ENCODE data around the gene ITGA8.
"Not testable (repeated sequence)": the region's sequence is repeated elsewhere in the genome, so short reads cannot be mapped to it uniquely, and the experiment has no call there.

The ITGA8 gene

GRCh38 chr10:15494850-15495506 lies 224.7 kb downstream of the ITGA8 start:
- no peak for DNase-seq (ENCODE audit: low read depth)

- DNase-seq (ENCODE audit: low read depth) = no peak
Observed at GRCh38 chr10:15491856-15492642, 227.7 kb downstream of the ITGA8 start.

GRCh38 chr10:15489431-15489830 lies 230.3 kb downstream of the ITGA8 start:
- no peak for DNase-seq (ENCODE audit: low read depth)

DNA sequence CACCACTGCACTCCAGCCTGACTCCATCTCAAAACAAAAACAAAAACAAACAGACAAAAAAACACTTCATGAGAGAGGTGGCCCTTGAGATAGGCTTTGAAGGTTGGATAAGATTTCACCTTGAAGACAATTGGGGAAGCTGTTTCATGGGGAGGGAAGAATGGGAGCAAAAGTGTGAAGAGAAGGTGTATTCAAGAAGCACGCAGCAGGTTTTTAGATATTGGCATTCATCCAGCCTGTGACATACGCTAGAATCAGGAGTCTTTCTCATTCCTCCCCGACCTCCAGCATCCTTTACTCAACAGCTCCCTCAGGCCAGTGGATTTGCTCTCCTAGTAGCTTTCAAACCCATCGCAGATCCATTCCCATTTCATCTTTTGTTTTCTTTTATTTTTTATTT lies 232.3 kb downstream of the ITGA8 start:
- DNase-seq (ENCODE audit: low read depth) = no peak

- no peak for DNase-seq (ENCODE audit: low read depth)
Observed at GRCh38 chr10:15486404-15486803, 233.3 kb downstream of the ITGA8 start.

DNA sequence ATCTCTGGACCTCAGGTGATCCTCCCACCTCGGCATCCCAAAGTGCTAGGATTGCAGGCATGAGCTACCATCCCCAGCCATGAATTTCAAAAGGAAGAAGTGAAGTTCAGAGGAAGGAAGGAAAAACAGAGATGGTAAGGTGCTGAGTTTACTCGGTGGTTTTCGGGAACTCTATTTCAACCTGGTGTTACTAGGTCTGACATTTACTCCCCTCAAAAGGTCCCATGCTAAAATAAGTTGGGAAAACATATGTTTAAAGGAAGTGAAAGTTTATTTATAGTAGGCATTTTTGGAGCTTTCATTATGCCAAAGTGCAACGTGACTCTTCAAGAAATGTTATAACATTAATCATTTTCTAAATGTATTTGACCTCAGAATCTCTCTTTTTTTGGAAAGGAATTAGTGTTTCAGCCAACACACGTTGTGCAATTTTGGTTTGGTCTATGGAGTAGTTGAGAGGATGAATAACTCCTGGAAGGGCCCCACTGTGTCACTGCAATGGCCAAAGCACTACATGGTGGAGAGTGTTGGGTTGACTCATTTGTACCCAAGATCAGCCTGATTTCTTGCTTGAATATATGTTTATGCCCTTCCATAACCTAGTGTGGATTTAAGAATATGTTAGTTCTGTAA lies 233.9 kb downstream of the ITGA8 start:
- DNase-seq (ENCODE audit: low read depth) = no peak

GRCh38 chr10:15485027-15485426 lies 234.7 kb downstream of the ITGA8 start:
- no peak for DNase-seq (ENCODE audit: low read depth)

- DNase-seq (ENCODE audit: low read depth) = no peak
Observed at GRCh38 chr10:15484128-15484527, 235.6 kb downstream of the ITGA8 start.

GRCh38 chr10:15483215-15484075 lies 236.3 kb downstream of the ITGA8 start:
- DNase-seq (ENCODE audit: low read depth) = no peak

- DNase-seq (ENCODE audit: low read depth) = no peak
Observed at GRCh38 chr10:15482156-15482555, 237.6 kb downstream of the ITGA8 start.

- no peak for DNase-seq (ENCODE audit: low read depth)
Observed at GRCh38 chr10:15478950-15479349, 240.8 kb downstream of the ITGA8 start.

GRCh38 chr10:15478429-15478828 lies 241.3 kb downstream of the ITGA8 start:
- no peak for DNase-seq (ENCODE audit: low read depth)

GRCh38 chr10:15476337-15476736 lies 243.4 kb downstream of the ITGA8 start:
- DNase-seq (ENCODE audit: low read depth) = no peak

- not testable (repeated sequence) for DNase-seq (ENCODE audit: low read depth)
Observed at GRCh38 chr10:15475439-15475838, 244.3 kb downstream of the ITGA8 start.

GRCh38 chr10:15474671-15475070 lies 245.1 kb downstream of the ITGA8 start:
- no peak for DNase-seq (ENCODE audit: low read depth)

- DNase-seq (ENCODE audit: low read depth) = no peak
Observed at GRCh38 chr10:15473396-15473767, 246.3 kb downstream of the ITGA8 start.

DNA sequence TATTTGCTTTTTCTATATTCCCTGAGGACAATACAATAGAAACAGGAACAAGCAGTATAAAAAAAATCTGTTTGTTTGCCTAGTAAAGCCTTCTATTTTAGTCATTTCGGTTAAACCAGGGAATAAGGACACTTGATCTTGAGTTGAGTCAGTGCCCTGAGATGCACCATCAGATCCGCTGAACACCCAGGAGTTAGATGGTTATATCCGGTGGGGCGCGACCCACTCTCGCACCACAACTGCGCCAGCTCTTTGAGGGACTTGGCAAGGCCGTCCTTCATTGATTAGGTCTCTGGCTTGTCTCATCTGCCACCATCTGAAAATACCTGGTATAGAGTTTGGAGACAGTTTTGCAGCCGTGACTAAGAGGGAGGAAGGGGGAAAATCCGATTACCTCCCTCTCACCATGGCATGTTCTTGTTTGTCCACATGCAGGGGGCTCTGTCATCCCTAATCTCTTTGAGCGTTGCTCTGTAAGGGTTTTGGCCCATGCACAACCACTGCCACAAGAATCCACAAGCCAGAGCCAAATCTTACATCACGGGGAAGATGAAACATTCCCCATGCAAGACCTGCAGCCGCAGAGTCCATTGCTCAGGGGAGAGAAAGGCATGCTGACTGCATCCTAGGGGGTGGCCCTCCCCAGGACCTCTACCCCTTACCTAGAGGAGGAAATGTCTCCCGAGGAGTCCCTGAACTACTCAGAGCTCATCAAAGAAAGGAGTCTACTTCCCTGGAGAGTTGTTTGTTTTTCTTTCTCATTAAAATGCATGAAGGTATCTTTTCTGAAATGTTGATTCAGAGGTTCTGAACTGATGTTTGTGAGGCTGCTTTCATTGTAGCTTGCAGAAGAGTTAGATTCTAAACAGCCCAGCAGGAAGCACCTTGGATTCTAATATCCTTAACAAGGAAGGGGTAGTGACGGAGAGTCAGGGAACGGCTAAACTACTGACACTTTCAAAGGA lies 247.0 kb downstream of the ITGA8 start:
- no peak for DNase-seq (ENCODE audit: low read depth)

GRCh38 chr10:15472008-15472407 lies 247.7 kb downstream of the ITGA8 start:
- no peak for DNase-seq (ENCODE audit: low read depth)

DNA sequence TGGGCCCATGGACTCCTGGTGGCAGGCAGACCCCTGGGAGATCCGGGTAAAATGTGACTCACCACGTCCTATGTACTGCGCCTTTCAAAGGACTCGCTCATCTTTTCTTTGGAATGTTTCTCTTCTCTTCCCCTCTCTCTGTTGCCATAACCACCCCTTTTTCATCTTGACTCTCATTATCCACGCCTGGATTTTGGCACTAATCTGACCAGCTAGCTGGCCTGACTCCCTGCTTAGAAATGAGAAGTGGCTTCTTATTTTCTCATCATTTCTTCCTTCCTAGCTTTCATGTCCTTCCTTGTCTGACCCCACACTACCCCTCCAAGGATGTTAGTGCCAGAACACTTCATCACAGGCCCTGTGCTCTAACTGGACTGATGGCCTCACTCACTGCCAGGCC lies 250.6 kb downstream of the ITGA8 start:
- no peak for DNase-seq (ENCODE audit: low read depth)

DNA sequence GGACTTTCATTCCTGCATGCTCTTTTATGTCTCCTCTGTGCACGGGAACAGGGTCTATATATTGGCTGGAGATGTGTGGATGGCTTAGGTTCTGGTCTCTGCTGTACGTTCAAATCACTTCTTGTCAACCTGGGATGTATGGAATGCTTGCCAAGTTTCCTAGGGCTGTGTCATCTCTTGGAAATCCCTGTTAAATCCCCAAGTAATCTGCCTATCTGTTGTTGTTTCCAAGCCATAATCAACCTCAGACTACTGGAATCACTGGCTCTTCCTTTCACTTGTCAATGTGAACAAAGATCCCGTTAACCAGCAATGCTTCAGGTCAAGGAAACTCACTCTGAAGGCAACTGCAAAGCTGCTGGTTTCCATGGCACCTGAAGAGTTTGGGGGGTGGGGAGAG lies 255.3 kb downstream of the ITGA8 start:
- no peak for DNase-seq (ENCODE audit: low read depth)

All from activated gamma-delta T cell treated with anti-CD3 and anti-CD28 coated beads, Interleukin-2, amount 50 U/mL, for 16 hours (primary cell).